Liver (tissue), 3 donors: ENCODE data around the gene MAB21L2.
"Not testable (repeated sequence)": the region's sequence is repeated elsewhere in the genome, so short reads cannot be mapped to it uniquely, and the experiment has no call there.

ENCODE experiments used
- EGR1 ChIP-seq, 2 donors: IDR thresholded peaks; 2 replicates each; pipeline ENCODE4 v1.6.1; 2016 to 2018; ENCODE audit warnings: antibody characterized with exemption in 2 of 2, low read depth in 2 of 2
- FOXA1 ChIP-seq: IDR thresholded peaks from 2 replicates; pipeline ENCODE4 v1.6.1; 2016; ENCODE audit warnings: antibody characterized with exemption
- GABPA ChIP-seq, 2 donors: IDR thresholded peaks in 1 of 2; conservative IDR thresholded peaks in 1 of 2; 2 replicates each; pipeline ENCODE4 v1.6.1; 2016; ENCODE audit warnings: antibody characterized with exemption in 2 of 2, mild to moderate bottlenecking in 1 of 2, moderate library complexity in 1 of 2
- HNF4A ChIP-seq, 2 donors: conservative IDR thresholded peaks; 2 replicates each; pipeline ENCODE4 v1.6.1; 2016; ENCODE audit warnings: antibody characterized with exemption in 2 of 2, mild to moderate bottlenecking in 2 of 2
- NR2F2 ChIP-seq: IDR thresholded peaks from 2 replicates; pipeline ENCODE4 v1.6.1; 2016; ENCODE audit warnings: antibody characterized with exemption
- RAD21 ChIP-seq, 2 donors: IDR thresholded peaks; 2 replicates each; pipeline ENCODE4 v1.6.1; 2016; ENCODE audit warnings: antibody characterized with exemption in 2 of 2, mild to moderate bottlenecking in 2 of 2
- SP1 ChIP-seq: IDR thresholded peaks from 2 replicates; pipeline ENCODE4 v1.6.1; 2018; ENCODE audit warnings: antibody characterized with exemption, mild to moderate bottlenecking
- TAF1 ChIP-seq: conservative IDR thresholded peaks from 2 replicates; pipeline ENCODE4 v1.6.1; 2016; ENCODE audit warnings: antibody characterized with exemption, mild to moderate bottlenecking
- YY1 ChIP-seq: IDR thresholded peaks from 2 replicates; pipeline ENCODE4 v1.6.1; 2016; ENCODE audit warnings: antibody characterized with exemption, mild to moderate bottlenecking
- TF ChIP-seq, protein P1 (sequence below): fragments of 150-350 bp; IDR thresholded peaks from 2 replicates; pipeline ENCODE4 v1.5.1; 2017; ENCODE audit warnings: improper control_type of control experiment, low read depth, low read length; ENCODE audit not compliant: missing input control
- TF ChIP-seq, protein P2 (sequence below): IDR thresholded peaks from 2 replicates; pipeline ENCODE4 v1.6.1; 2016; ENCODE audit warnings: antibody characterized with exemption
- TF ChIP-seq, protein P3 (sequence below): IDR thresholded peaks from 2 replicates; pipeline ENCODE4 v1.6.1; 2016; ENCODE audit warnings: antibody characterized with exemption
- TF ChIP-seq, protein P4 (sequence below): IDR thresholded peaks from 2 replicates; pipeline ENCODE4 v1.6.1; 2016; ENCODE audit warnings: antibody characterized with exemption, mild to moderate bottlenecking
- TF ChIP-seq, protein P5 (sequence below): IDR thresholded peaks from 2 replicates; pipeline ENCODE4 v1.6.1; 2016; ENCODE audit warnings: antibody characterized with exemption
- donor health status: healthy.
- donor health status: healthy.

DNA sequence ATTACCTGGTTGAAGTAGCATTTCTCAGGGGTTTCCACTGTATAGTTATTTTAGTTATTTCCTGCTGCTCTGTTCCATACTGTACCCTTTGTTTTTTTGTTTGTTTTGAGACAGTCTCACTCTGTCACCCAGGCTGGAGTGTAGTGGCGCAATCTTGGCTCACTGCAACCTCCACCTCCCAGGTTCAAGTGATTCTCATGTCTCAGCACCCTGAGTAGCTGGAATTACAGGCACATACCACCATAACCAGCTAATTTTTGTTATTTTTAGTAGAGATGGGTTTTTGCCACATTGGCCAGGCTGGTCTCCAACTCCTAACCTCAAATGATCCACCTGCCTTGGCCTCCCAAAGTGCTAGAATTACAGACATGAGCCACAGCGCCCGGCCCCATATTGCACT lies 24.1 kb upstream of the MAB21L2 start:
- TF ChIP-seq, protein P1, sequence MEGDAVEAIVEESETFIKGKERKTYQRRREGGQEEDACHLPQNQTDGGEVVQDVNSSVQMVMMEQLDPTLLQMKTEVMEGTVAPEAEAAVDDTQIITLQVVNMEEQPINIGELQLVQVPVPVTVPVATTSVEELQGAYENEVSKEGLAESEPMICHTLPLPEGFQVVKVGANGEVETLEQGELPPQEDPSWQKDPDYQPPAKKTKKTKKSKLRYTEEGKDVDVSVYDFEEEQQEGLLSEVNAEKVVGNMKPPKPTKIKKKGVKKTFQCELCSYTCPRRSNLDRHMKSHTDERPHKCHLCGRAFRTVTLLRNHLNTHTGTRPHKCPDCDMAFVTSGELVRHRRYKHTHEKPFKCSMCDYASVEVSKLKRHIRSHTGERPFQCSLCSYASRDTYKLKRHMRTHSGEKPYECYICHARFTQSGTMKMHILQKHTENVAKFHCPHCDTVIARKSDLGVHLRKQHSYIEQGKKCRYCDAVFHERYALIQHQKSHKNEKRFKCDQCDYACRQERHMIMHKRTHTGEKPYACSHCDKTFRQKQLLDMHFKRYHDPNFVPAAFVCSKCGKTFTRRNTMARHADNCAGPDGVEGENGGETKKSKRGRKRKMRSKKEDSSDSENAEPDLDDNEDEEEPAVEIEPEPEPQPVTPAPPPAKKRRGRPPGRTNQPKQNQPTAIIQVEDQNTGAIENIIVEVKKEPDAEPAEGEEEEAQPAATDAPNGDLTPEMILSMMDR = not testable (repeated sequence)
- TF ChIP-seq GABPA (IDR thresholded peaks at IDR 0.05 in 1 of 2, conservative IDR thresholded peaks at IDR 0.05 in 1 of 2); RAD21 (IDR thresholded peaks at IDR 0.05); YY1; TAF1; HNF4A (conservative IDR thresholded peaks at IDR 0.05); NR2F2; FOXA1; SP1; EGR1 (IDR thresholded peaks at IDR 0.05; ENCODE audit: low read depth in 2 of 2): not testable (repeated sequence)
- TF ChIP-seq, protein P2, sequence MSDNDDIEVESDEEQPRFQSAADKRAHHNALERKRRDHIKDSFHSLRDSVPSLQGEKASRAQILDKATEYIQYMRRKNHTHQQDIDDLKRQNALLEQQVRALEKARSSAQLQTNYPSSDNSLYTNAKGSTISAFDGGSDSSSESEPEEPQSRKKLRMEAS = not testable (repeated sequence)
- TF ChIP-seq, protein P3, sequence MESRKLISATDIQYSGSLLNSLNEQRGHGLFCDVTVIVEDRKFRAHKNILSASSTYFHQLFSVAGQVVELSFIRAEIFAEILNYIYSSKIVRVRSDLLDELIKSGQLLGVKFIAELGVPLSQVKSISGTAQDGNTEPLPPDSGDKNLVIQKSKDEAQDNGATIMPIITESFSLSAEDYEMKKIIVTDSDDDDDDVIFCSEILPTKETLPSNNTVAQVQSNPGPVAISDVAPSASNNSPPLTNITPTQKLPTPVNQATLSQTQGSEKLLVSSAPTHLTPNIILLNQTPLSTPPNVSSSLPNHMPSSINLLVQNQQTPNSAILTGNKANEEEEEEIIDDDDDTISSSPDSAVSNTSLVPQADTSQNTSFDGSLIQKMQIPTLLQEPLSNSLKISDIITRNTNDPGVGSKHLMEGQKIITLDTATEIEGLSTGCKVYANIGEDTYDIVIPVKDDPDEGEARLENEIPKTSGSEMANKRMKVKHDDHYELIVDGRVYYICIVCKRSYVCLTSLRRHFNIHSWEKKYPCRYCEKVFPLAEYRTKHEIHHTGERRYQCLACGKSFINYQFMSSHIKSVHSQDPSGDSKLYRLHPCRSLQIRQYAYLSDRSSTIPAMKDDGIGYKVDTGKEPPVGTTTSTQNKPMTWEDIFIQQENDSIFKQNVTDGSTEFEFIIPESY = not testable (repeated sequence)
- TF ChIP-seq, protein P4, sequence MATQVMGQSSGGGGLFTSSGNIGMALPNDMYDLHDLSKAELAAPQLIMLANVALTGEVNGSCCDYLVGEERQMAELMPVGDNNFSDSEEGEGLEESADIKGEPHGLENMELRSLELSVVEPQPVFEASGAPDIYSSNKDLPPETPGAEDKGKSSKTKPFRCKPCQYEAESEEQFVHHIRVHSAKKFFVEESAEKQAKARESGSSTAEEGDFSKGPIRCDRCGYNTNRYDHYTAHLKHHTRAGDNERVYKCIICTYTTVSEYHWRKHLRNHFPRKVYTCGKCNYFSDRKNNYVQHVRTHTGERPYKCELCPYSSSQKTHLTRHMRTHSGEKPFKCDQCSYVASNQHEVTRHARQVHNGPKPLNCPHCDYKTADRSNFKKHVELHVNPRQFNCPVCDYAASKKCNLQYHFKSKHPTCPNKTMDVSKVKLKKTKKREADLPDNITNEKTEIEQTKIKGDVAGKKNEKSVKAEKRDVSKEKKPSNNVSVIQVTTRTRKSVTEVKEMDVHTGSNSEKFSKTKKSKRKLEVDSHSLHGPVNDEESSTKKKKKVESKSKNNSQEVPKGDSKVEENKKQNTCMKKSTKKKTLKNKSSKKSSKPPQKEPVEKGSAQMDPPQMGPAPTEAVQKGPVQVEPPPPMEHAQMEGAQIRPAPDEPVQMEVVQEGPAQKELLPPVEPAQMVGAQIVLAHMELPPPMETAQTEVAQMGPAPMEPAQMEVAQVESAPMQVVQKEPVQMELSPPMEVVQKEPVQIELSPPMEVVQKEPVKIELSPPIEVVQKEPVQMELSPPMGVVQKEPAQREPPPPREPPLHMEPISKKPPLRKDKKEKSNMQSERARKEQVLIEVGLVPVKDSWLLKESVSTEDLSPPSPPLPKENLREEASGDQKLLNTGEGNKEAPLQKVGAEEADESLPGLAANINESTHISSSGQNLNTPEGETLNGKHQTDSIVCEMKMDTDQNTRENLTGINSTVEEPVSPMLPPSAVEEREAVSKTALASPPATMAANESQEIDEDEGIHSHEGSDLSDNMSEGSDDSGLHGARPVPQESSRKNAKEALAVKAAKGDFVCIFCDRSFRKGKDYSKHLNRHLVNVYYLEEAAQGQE = not testable (repeated sequence)
- TF ChIP-seq, protein P5, sequence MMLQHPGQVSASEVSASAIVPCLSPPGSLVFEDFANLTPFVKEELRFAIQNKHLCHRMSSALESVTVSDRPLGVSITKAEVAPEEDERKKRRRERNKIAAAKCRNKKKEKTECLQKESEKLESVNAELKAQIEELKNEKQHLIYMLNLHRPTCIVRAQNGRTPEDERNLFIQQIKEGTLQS = not testable (repeated sequence)
